PC-3 (cell line): ENCODE results near the gene GPC6. TPM values are rescaled to one million over a fixed set of nuclear protein-coding genes. Genes with fewer than 3 reads are reported as not detected.

ENCODE experiments used
- ATAC-seq: fragments of 200-7000 bp; cut with Tn5 transposase; 2 replicates; pipeline ENCODE4 v1.9.1; 2020; ENCODE audit warnings: mild to moderate bottlenecking, moderate library complexity
- BruUV-seq: library from RNA; stranded (reverse); fragments of 400-500 nt; replicated peaks from 2 replicates; lab custom pipeline; 2021; lab: Mats Ljungman, UMichigan
- CTCF ChIA-PET: fragments of 300-600 bp; sonication (Branson Sonifier 250); formaldehyde crosslinking; loops from one replicate; lab custom pipeline; 2022; ENCODE audit warnings: antibody characterized with exemption; lab: Charles Lee
- POLR2A ChIA-PET: fragments of 300-600 bp; sonication (Branson Sonifier 250); formaldehyde crosslinking; loops from one replicate; lab custom pipeline; 2022; ENCODE audit warnings: antibody characterized with exemption; ENCODE audit not compliant: unreplicated experiment; lab: Charles Lee
- DNase-seq: peaks from one replicate; pipeline ENCODE4 v3.0.0-alpha.2; 2015
- H2AFZ ChIP-seq: fragments of 300-600 bp; sonication (generic); 2 replicates; pipeline ENCODE4 v1.6.0; 2016; ENCODE audit warnings: antibody characterized with exemption, low read length
- H3F3A ChIP-seq: fragments of 300-600 bp; sonication (generic); one replicate; pipeline ENCODE4 v1.6.0; 2017; ENCODE audit warnings: antibody characterized with exemption, low read length, control low read depth, mild to moderate bottlenecking; ENCODE audit not compliant: unreplicated experiment
- H3K27ac ChIP-seq: fragments of 300-600 bp; sonication (generic); 2 replicates; pipeline ENCODE4 v1.5.1; 2016; ENCODE audit warnings: mild to moderate bottlenecking, low read length
- H3K27me3 ChIP-seq: fragments of 300-600 bp; sonication (generic); 2 replicates; pipeline ENCODE4 v1.6.1; 2016; ENCODE audit warnings: low read length, mixed read lengths
- H3K36me3 ChIP-seq: fragments of 300-600 bp; sonication (generic); 2 replicates; pipeline ENCODE4 v1.6.1; 2016; ENCODE audit warnings: low read depth, mixed run types, low read length, mixed read lengths
- H3K4me1 ChIP-seq: fragments of 300-600 bp; sonication (generic); 2 replicates; pipeline ENCODE4 v1.5.1; 2016; ENCODE audit warnings: low read length; ENCODE audit not compliant: insufficient read depth
- H3K4me2 ChIP-seq: fragments of 300-600 bp; sonication (generic); 2 replicates; pipeline ENCODE4 v1.6.0; 2016; ENCODE audit warnings: low read length
- H3K4me3 ChIP-seq: fragments of 300-600 bp; sonication (generic); 2 replicates; pipeline ENCODE4 v1.5.1; 2016; ENCODE audit warnings: mild to moderate bottlenecking, low read length, mixed read lengths
- H3K79me2 ChIP-seq: fragments of 300-600 bp; sonication (generic); 2 replicates; pipeline ENCODE4 v1.6.1; 2017; ENCODE audit warnings: low read length, mixed read lengths
- H3K9ac ChIP-seq: fragments of 300-600 bp; sonication (generic); 2 replicates; pipeline ENCODE4 v1.6.0; 2016; ENCODE audit warnings: mild to moderate bottlenecking, low read length
- H3K9me2 ChIP-seq: fragments of 300-600 bp; sonication (generic); replicated peaks from 2 replicates; pipeline ENCODE4 v1.6.1; 2016; ENCODE audit warnings: mixed run types, low read length, mixed read lengths
- H3K9me3 ChIP-seq: fragments of 300-600 bp; sonication (generic); 2 replicates; pipeline ENCODE4 v1.6.1; 2016; ENCODE audit warnings: low read length, mixed read lengths
- H4K20me1 ChIP-seq: fragments of 300-600 bp; sonication (generic); 2 replicates; pipeline ENCODE4 v1.6.1; 2016; ENCODE audit warnings: low read length, mixed read lengths
- CTCF ChIP-seq: fragments of 300-600 bp; sonication (generic); conservative IDR thresholded peaks from 2 replicates; pipeline ENCODE4 v1.5.1; 2017; ENCODE audit warnings: antibody characterized with exemption, low read depth, mild to moderate bottlenecking, low read length
- EZH2 ChIP-seq: fragments of 300-600 bp; sonication (generic); IDR thresholded peaks from one replicate; pipeline ENCODE4 v1.6.1; 2017; ENCODE audit warnings: antibody characterized with exemption, mild to moderate bottlenecking, low read length; ENCODE audit not compliant: unreplicated experiment
- EZH2phosphoT487 ChIP-seq: fragments of 300-600 bp; sonication (generic); IDR thresholded peaks from 2 replicates; pipeline ENCODE4 v1.6.1; 2018; ENCODE audit warnings: mild to moderate bottlenecking, antibody characterized with exemption, low read length, borderline replicate concordance
- intact Hi-C: fragments of 100-400 bp; cut with micrococcal nuclease; formaldehyde crosslinking; loops from 2 replicates; pipeline ENCODE4 v1.9.0; 2023
- total RNA-seq: library from RNA; depleted of rRNA; stranded (reverse); fragments of >200 nt; gene quantifications from 2 replicates; pipeline ENCODE4 v1.2.3, GENCODE V29; 2014

The GPC6 gene
- total RNA-seq, 1 experiment from 2014 or later = 3.5 TPM

GRCh38 chr13:94140027-94140426 is 913.4 kb downstream of the GPC6 start:
- ATAC-seq = no peak
- ChIA-PET POLR2A (no interaction called here), CTCF (no interaction called here)
- Histone ChIP-seq H3K36me3 (no peaks in the 10 kb centered on the region), H3K9ac (no peak overlapping the region), H3K4me3 (no peak overlapping the region), H3K4me1 (no peaks in the 10 kb centered on the region), H2AFZ (no peak overlapping the region), H4K20me1 (no peaks in the 10 kb centered on the region), H3K79me2 (no peaks in the 10 kb centered on the region), H3K9me3 (no peaks in the 10 kb centered on the region), H3K27me3 (no peaks in the 10 kb centered on the region), H3F3A (no peaks in the 10 kb centered on the region), H3K27ac (no peak overlapping the region), H3K4me2 (no peak overlapping the region), H3K9me2 (no peaks in the 10 kb centered on the region)
- no peak for DNase-seq
- intact Hi-C loops = no loop called here
- no peak for TF ChIP-seq EZH2
- TF ChIP-seq EZH2phosphoT487 = no peak
- TF ChIP-seq CTCF = no peak
- BruUV-seq = no TSS peak

- intact Hi-C loops = no loop called here
- Histone ChIP-seq H3K9me3 (no peaks in the 10 kb centered on the region), H3K9me2 (no peaks in the 10 kb centered on the region), H3K79me2 (no peaks in the 10 kb centered on the region), H3K4me3 (no peak overlapping the region), H4K20me1 (no peaks in the 10 kb centered on the region), H3K4me2 (no peak overlapping the region), H3K27me3 (no peaks in the 10 kb centered on the region), H3K9ac (no peak overlapping the region), H3K27ac (no peak overlapping the region), H2AFZ (no peak overlapping the region), H3K36me3 (no peaks in the 10 kb centered on the region), H3F3A (no peaks in the 10 kb centered on the region), H3K4me1 (no peaks in the 10 kb centered on the region)
- DNase-seq = no peak
- CTCF ChIA-PET = no interaction called here
- no peak for TF ChIP-seq EZH2phosphoT487
- no peak for TF ChIP-seq CTCF
- TF ChIP-seq EZH2 = no peak
- POLR2A ChIA-PET = interaction anchor here (0.7 kb wide), 1 partner anchor 25 kb away, joined by 3 read pairs; no protein-coding TSS in a partner anchor
- no peak for ATAC-seq
- BruUV-seq = no TSS peak
Observed at GRCh38 chr13:94140511-94140910, 913.9 kb downstream of the GPC6 start.

GRCh38 chr13:94143624-94144350 is 917.2 kb downstream of the GPC6 start:
- CTCF ChIA-PET = no interaction called here

More at GRCh38 chr13:94143624-94144350, 917.2 kb downstream of the GPC6 start:
- Histone ChIP-seq H3K4me3 (no peak overlapping the region), H3K9me3 (no peaks in the 10 kb centered on the region), H3K9me2 (no peaks in the 10 kb centered on the region), H3K36me3 (no peaks in the 10 kb centered on the region), H3K27me3 (no peaks in the 10 kb centered on the region), H3F3A (no peaks in the 10 kb centered on the region), H3K4me1 (no peaks in the 10 kb centered on the region), H3K27ac (no peak overlapping the region), H3K79me2 (no peaks in the 10 kb centered on the region), H4K20me1 (no peaks in the 10 kb centered on the region), H3K9ac (no peak overlapping the region), H2AFZ (no peak overlapping the region), H3K4me2 (no peak overlapping the region)
- intact Hi-C loops = no loop called here
- no peak for TF ChIP-seq CTCF
- TF ChIP-seq EZH2phosphoT487 = no peak
- no peak for TF ChIP-seq EZH2
- no TSS peak for BruUV-seq
- ATAC-seq = no peak
- no peak for DNase-seq
- POLR2A ChIA-PET = no interaction called here
